DMS153 (cell line): ENCODE results near the gene TAS1R1.

Experiments
- DNase-seq: peaks from one replicate; lab custom pipeline; 2025; lab: John Stamatoyannopoulos, UW

Gene TAS1R1

GRCh38 chr1:6572653-6573383 is 17.7 kb downstream of the TAS1R1 start:
- DNase-seq: no peak

DNA sequence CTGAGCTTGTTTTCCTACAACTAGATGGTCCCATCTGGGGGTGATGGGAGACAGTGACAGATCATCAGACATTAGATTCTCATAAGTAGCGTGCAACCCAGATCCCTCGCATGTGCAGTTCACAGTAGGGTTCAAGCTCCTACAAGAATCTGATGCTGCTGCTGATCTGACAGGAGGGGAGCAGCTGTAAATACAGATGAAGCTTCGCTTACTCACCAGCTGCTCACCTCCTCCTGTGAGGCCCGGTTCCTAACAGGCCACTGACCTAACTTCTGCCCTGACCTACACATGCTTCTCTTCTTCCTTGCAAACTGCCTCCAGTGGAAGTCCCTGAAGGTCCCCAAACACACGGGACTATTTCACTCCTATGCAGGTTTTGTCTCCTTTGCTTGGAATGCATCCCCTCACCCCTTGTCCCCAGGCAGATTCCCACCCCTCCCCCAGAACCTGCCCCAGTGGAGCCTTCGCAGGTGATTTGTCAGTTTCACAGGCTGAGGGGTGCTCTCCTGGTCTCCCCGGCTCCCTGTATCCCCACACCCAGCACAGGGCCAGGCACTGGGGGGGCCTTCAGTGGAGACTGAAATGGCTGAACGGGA is 19.0 kb downstream of the TAS1R1 start:
- DNase-seq: no peak

- DNase-seq: no peak
Measured at GRCh38 chr1:6574818-6575217, 19.7 kb downstream of the TAS1R1 start.

DNA sequence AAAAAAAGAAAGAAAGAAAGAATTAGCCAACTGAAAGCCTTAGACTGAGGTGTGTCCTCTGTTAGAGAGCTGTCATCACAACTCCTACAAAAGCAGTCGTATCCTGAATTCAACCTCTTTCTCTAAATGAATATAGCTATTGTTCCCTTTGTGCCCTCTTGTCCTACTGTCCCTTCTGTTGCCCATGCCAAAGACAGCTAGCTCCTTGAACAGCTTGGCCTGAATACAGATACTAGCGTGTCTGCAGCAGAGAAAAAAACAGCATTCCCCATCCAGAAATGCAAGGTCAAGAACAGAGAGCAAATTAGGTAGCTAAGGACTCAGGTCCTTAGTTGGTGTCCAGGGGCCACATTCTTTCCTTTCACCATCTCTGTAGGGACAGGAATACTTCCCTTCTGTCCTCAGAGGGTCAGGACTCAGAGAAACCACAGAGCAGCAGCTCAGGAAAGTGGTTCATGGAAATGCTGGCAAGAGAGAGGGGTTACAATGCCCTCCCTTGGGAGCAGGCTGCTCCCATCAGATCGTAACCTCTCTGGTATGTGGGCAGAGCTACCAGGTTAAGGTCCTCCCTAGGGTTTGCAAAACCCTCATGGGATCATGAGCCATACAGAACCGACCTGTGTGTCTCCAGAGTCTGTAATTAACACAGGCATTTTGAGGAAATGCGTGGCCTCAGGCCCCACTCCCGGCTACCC is 22.9 kb downstream of the TAS1R1 start:
- DNase-seq: no peak

GRCh38 chr1:6578624-6579373 is 23.7 kb downstream of the TAS1R1 start:
- no peak for DNase-seq

DNA sequence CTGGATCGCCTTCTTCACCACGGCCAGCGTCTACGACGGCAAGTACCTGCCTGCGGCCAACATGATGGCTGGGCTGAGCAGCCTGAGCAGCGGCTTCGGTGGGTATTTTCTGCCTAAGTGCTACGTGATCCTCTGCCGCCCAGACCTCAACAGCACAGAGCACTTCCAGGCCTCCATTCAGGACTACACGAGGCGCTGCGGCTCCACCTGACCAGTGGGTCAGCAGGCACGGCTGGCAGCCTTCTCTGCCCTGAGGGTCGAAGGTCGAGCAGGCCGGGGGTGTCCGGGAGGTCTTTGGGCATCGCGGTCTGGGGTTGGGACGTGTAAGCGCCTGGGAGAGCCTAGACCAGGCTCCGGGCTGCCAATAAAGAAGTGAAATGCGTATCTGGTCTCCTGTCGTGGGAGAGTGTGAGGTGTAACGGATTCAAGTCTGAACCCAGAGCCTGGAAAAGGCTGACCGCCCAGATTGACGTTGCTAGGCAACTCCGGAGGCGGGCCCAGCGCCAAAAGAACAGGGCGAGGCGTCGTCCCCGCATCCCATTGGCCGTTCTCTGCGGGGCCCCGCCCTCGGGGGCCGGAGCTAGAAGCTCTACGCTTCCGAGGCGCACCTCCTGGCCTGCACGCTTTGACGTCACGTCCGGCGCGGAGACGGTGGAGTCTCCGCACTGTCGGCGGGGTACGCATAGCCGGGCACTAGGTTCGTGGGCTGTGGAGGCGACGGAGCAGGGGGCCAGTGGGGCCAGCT is 24.4 kb downstream of the TAS1R1 start, which contains the start of gene ZBTB48:
ZBTB48 (plus strand) TSS at position 621 of the 745 bp plus-strand sequence. CDS start 616 bp downstream, outside the sequence.
- DNase-seq: peak; percentile 96

- DNase-seq: no peak
Measured at GRCh38 chr1:6580119-6580592, 25.0 kb downstream of the TAS1R1 start.

GRCh38 chr1:6580593-6581409 is 25.7 kb downstream of the TAS1R1 start:
- no peak for DNase-seq

GRCh38 chr1:6581561-6582305 is 26.6 kb downstream of the TAS1R1 start:
- peak; percentile 46 for DNase-seq

GRCh38 chr1:6582370-6582769 is 27.3 kb downstream of the TAS1R1 start:
- no peak for DNase-seq

GRCh38 chr1:6584126-6585080 is 29.3 kb downstream of the TAS1R1 start:
- DNase-seq: no peak

DNA sequence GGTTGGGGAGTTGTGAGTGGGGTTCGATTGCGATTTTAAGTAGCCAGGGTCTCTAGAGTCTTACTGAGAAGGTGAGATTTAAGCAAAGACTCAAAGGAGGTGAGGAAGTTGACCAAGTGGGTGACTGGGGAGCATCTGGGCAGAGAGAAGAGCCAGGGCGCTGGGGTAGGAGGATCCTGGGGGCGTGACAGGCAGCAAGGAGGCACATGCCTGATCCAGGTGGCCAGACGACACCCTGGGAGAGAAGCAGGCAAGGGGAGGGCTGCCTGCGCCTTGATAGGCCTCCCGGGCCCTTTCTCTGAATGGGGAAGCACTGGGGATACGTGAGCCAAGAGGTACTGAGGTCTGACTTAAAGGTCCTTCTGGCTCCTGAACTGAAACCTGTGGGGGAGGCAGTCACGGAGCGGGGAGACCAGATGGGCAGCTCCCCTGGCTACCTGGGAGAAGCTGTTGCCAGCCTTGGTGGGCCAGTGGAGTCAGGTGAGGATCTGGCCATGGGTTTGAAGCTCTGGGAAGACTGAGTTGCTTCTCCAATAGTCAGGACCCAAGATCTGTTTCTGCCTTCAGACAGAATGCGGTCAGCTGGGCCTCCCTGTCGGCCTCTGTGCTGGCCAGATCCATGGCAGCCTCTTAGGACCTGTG is 30.1 kb downstream of the TAS1R1 start:
- no peak for DNase-seq

- DNase-seq: no peak
Measured at GRCh38 chr1:6585841-6586240, 30.7 kb downstream of the TAS1R1 start.

DNA sequence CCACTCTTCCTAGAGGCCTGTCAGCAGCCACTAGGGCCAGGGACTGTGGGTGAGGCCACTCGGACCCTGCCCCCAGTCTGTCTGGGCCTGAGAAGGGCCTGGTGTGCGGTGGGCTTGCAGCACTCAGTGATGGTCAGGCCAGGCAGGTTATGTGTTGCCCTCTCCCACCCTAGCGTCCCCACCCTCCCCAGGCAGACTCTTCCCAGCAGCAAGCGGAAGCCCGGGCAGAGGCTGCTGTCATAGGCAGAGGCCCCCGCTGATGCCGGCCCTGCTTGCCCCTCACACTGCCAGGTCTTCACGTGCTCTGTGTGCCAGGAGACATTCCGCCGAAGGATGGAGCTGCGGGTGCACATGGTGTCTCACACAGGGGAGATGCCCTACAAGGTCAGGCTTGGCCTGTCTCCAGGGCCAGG is 31.3 kb downstream of the TAS1R1 start:
- no peak for DNase-seq

DNA sequence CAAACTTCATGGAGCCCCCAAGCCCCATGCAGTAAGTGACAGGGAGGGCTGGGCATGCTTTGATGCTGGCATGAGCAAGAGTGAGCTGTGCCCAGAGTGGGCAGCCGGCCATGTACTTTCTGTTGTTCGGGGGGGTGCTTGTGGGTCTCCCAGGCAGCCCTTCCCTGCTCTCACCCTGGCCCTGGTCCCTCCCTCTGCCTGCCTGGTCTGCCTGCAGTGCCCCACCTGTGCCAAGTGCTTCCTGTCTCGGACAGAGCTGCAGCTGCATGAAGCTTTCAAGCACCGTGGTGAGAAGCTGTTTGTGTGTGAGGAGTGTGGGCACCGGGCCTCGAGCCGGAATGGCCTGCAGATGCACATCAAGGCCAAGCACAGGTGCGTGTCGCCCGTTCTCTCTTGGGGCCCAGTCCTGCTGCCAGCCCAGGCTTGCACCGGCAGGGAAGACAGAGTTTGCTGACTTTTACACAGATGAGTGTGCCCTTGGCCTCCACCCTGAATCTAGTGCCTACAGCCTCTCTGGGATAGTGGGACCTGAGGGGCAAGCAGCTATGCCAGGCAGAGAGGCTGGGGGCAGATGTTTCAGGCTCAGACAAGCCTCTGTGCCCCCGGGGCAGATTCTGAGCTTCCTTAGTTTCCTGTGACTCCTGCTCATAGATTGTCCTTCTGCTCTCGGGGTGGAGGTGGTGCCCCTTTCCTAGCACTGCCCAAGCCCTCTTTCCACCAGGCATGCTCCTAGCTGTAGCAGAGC is 32.3 kb downstream of the TAS1R1 start:
- no peak for DNase-seq

DNA sequence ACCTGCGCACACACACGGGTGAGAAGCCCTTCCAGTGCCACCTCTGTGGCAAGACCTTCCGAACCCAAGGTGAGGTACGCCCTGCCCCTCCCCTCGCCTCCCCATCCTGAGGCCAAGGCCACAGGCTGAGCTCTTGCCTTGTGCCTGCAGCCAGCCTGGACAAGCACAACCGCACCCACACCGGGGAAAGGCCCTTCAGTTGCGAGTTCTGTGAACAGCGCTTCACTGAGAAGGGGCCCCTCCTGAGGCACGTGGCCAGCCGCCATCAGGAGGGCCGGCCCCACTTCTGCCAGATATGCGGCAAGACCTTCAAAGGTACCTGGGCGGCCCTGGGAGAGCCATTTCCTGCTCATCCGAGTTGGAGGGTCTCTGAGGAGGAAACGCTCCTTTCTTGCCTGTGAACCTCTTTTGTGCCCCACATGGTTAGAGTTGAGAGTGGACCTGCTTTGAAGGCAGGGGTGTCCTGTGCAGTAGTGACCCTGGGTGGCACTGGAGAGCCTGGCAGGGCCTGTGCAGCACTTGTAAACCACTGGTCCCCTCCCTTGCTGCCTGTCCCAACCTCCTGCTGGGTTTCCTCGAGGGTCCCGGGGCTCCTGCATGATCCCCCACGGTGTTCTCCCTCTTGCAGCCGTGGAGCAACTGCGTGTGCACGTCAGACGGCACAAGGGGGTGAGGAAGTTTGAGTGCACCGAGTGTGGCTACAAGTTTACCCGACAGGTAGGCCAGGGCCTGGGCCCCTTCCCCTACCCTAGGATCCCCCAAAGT is 33.2 kb downstream of the TAS1R1 start:
- no peak for DNase-seq
